Measurements from ENCODE around the gene CD68. TPM values are rescaled to one million over a fixed set of nuclear protein-coding genes. Genes with fewer than 3 reads are reported as not detected.

CD68 gene
- total RNA-seq, 2 donors from 2014 or later = 70.8 to 133 TPM

- H3K27me3 ChIP-seq (replicated peaks; ENCODE audit: insufficient read depth) = no peaks in the 10 kb centered on the region
- DNase-seq (ENCODE audit: low spot score) (no peak), ATAC-seq (ENCODE audit: insufficient number of reproducible peaks, low FRiP score, low read depth) (no peak)
- no peak overlapping the region for H3K27ac ChIP-seq
- no peaks in the 10 kb centered on the region for H3K36me3 ChIP-seq
- no peak for TF ChIP-seq CTCF (IDR thresholded peaks at IDR 0.05)
- H3K4me1 ChIP-seq (ENCODE audit: control insufficient read depth in 1 of 2, low read depth in 2 of 2) = peaks cover 0 to 13% of the 10 kb centered on the region in 2 donors
- H3K9me3 ChIP-seq = no peaks in the 10 kb centered on the region
- no peak overlapping the region for H3K4me3 ChIP-seq
Measured at GRCh38 chr17:7541074-7541621, 38.3 kb upstream of the CD68 start.

- Histone ChIP-seq H3K4me3 (no peak overlapping the region), H3K27me3 (replicated peaks; ENCODE audit: insufficient read depth) (no peaks in the 10 kb centered on the region), H3K4me1 (ENCODE audit: control insufficient read depth in 1 of 2, low read depth in 2 of 2) (peaks cover 4 to 25% of the 10 kb centered on the region in 2 donors), H3K9me3 (no peaks in the 10 kb centered on the region), H3K27ac (peak overlapping the region in 1 of 2 donors; percentile 3), H3K36me3 (no peaks in the 10 kb centered on the region)
- ATAC-seq (ENCODE audit: insufficient number of reproducible peaks, low FRiP score, low read depth) (no peak), DNase-seq (ENCODE audit: low spot score) (no peak)
- TF ChIP-seq CTCF (IDR thresholded peaks at IDR 0.05) = no peak
Measured at GRCh38 chr17:7544911-7545310, 34.5 kb upstream of the CD68 start.

GRCh38 chr17:7548585-7549400 lies 30.6 kb upstream of the CD68 start, which contains the start of gene TNFSF12:
Gene TNFSF12, plus strand, starts transcription at chr17:7549058. Its CDS starts 96 bp downstream, at chr17:7549154.
- H3K9me3 ChIP-seq = no peaks in the 10 kb centered on the region
- DNase-seq (ENCODE audit: low spot score) (no peak), ATAC-seq (ENCODE audit: insufficient number of reproducible peaks, low FRiP score, low read depth) (peak; percentile 39)
- H3K27me3 ChIP-seq (replicated peaks; ENCODE audit: insufficient read depth) = no peaks in the 10 kb centered on the region
- H3K4me1 ChIP-seq (ENCODE audit: control insufficient read depth in 1 of 2, low read depth in 2 of 2) = peaks cover 10 to 33% of the 10 kb centered on the region in 2 donors
- H3K4me3 ChIP-seq = peak within 1 kb of the TSS; percentile 85
- H3K27ac ChIP-seq = peak within 1 kb of the TSS; percentile 91 to 92
- peak; percentile 36 for TF ChIP-seq CTCF (IDR thresholded peaks at IDR 0.05)
- peaks cover 3% of the 10 kb centered on the region for H3K36me3 ChIP-seq

GRCh38 chr17:7549401-7550055 lies 29.9 kb upstream of the CD68 start:
- H3K4me3 ChIP-seq = peak overlapping the region; percentile 85
- H3K9me3 ChIP-seq = no peaks in the 10 kb centered on the region
- no peaks in the 10 kb centered on the region for H3K27me3 ChIP-seq (replicated peaks; ENCODE audit: insufficient read depth)
- TF ChIP-seq CTCF (IDR thresholded peaks at IDR 0.05) = no peak
- peaks cover 3% of the 10 kb centered on the region for H3K36me3 ChIP-seq
- no peak for DNase-seq (ENCODE audit: low spot score)
- H3K4me1 ChIP-seq (ENCODE audit: control insufficient read depth in 1 of 2, low read depth in 2 of 2) = peaks cover 10 to 29% of the 10 kb centered on the region in 2 donors
- ATAC-seq (ENCODE audit: insufficient number of reproducible peaks, low FRiP score, low read depth) = peak; percentile 6
- peak overlapping the region; percentile 91 to 92 for H3K27ac ChIP-seq

DNA sequence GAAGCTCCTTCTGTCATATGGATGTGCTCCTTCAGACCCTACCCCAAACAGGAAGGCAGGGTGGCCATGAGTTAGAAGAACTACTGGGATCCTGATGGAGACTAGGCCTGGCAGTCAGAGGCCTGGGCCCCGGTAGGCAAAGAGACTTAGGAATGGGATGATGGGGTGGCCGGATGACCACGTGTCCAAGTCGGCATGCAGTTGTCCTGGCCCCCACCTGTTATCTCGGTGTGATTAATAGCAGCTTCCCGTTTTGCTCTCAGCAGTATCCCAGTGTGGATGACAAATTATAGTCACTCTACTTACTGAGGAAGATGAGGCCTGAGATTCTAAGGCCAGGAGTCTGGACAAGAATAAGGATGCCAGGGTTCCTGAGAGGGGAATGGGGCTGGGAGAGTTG lies 29.1 kb upstream of the CD68 start:
- ATAC-seq (ENCODE audit: insufficient number of reproducible peaks, low FRiP score, low read depth) (no peak), DNase-seq (ENCODE audit: low spot score) (no peak)
- Histone ChIP-seq H3K36me3 (peaks cover 3% of the 10 kb centered on the region), H3K4me3 (peak overlapping the region; percentile 85), H3K9me3 (no peaks in the 10 kb centered on the region), H3K4me1 (ENCODE audit: control insufficient read depth in 1 of 2, low read depth in 2 of 2) (peaks cover 10 to 21% of the 10 kb centered on the region in 2 donors), H3K27ac (peak overlapping the region; percentile 73 to 91), H3K27me3 (replicated peaks; ENCODE audit: insufficient read depth) (no peaks in the 10 kb centered on the region)
- no peak for TF ChIP-seq CTCF (IDR thresholded peaks at IDR 0.05)

Measured in thoracic aorta (tissue), 2 donors.